NCI-H2227 (cell line): ENCODE data around the gene PTPRT.

Experiments
- DNase-seq: peaks from one replicate; lab custom pipeline; 2025; ENCODE audit not compliant: unreplicated experiment; lab: John Stamatoyannopoulos, UW

PTPRT gene

GRCh38 chr20:42646250-42646649 lies 543.5 kb downstream of the PTPRT start:
- no peak for DNase-seq

GRCh38 chr20:42641886-42642285 lies 547.8 kb downstream of the PTPRT start:
- no peak for DNase-seq

- no peak for DNase-seq
Observed at GRCh38 chr20:42639140-42639539, 550.6 kb downstream of the PTPRT start.

- DNase-seq, result no peak
Observed at GRCh38 chr20:42635699-42636411, 553.9 kb downstream of the PTPRT start.

GRCh38 chr20:42634156-42634555 lies 555.5 kb downstream of the PTPRT start:
- DNase-seq, result no peak

- DNase-seq, result no peak
Observed at GRCh38 chr20:42628683-42629082, 561.0 kb downstream of the PTPRT start.

- no peak for DNase-seq
Observed at GRCh38 chr20:42613076-42613475, 576.6 kb downstream of the PTPRT start.

- DNase-seq, result no peak
Observed at GRCh38 chr20:42611889-42612837, 577.5 kb downstream of the PTPRT start.

GRCh38 chr20:42611423-42611822 lies 578.3 kb downstream of the PTPRT start:
- no peak for DNase-seq

GRCh38 chr20:42610070-42610469 lies 579.6 kb downstream of the PTPRT start:
- no peak for DNase-seq

- DNase-seq, result no peak
Observed at GRCh38 chr20:42609618-42610017, 580.1 kb downstream of the PTPRT start.

GRCh38 chr20:42604998-42605956 lies 584.4 kb downstream of the PTPRT start:
- DNase-seq, result no peak

GRCh38 chr20:42603655-42604054 lies 586.1 kb downstream of the PTPRT start:
- no peak for DNase-seq

GRCh38 chr20:42598581-42598980 lies 591.1 kb downstream of the PTPRT start:
- no peak for DNase-seq

GRCh38 chr20:42595625-42596024 lies 594.1 kb downstream of the PTPRT start:
- no peak for DNase-seq

GRCh38 chr20:42594659-42595058 lies 595.0 kb downstream of the PTPRT start:
- DNase-seq, result no peak

GRCh38 chr20:42594011-42594410 lies 595.7 kb downstream of the PTPRT start:
- DNase-seq, result no peak

- no peak for DNase-seq
Observed at GRCh38 chr20:42589976-42590639, 599.6 kb downstream of the PTPRT start.

- no peak for DNase-seq
Observed at GRCh38 chr20:42588847-42589246, 600.9 kb downstream of the PTPRT start.

- no peak for DNase-seq
Observed at GRCh38 chr20:42587427-42587826, 602.3 kb downstream of the PTPRT start.
